H9 (cell line): ENCODE data around the gene NCKAP5. TPM values are rescaled to one million over a fixed set of nuclear protein-coding genes. Genes with fewer than 3 reads are reported as not detected.

ENCODE experiments used
- DNase-seq: peaks from one replicate; pipeline ENCODE4 v3.0.0-alpha.2; 2017
- H2AFZ ChIP-seq: one replicate; pipeline ENCODE4 v1.6.1; 2013; ENCODE audit warnings: mild to moderate bottlenecking, low read length, control low read depth, moderate library complexity
- H2AK5ac ChIP-seq: 2 replicates; pipeline ENCODE4 v1.6.1; 2013; ENCODE audit warnings: low read length, control low read depth, mixed read lengths; ENCODE audit not compliant: insufficient read length
- H2BK120ac ChIP-seq: one replicate; pipeline ENCODE4 v1.6.1; 2013; ENCODE audit warnings: low read depth, mild to moderate bottlenecking, low read length, control low read depth, inconsistent platforms; ENCODE audit not compliant: poor library complexity, severe bottlenecking
- H2BK12ac ChIP-seq: 2 replicates; pipeline ENCODE4 v1.6.1; 2013; ENCODE audit warnings: low read length, control low read depth, mixed read lengths, low read depth; ENCODE audit not compliant: insufficient read length
- H2BK15ac ChIP-seq: 2 replicates; pipeline ENCODE4 v1.6.1; 2013; ENCODE audit warnings: low read depth, low read length, control low read depth
- H2BK20ac ChIP-seq: one replicate; pipeline ENCODE4 v1.6.1; 2013; ENCODE audit warnings: low read depth, mild to moderate bottlenecking, low read length, control low read depth, inconsistent platforms; ENCODE audit not compliant: poor library complexity, severe bottlenecking
- H2BK5ac ChIP-seq: 2 replicates; pipeline ENCODE4 v1.6.1; 2013; ENCODE audit warnings: low read length, control low read depth, mixed read lengths; ENCODE audit not compliant: insufficient read length
- H3K14ac ChIP-seq: 2 replicates; pipeline ENCODE4 v1.6.1; 2013; ENCODE audit warnings: low read length, control low read depth; ENCODE audit not compliant: insufficient read depth
- H3K18ac ChIP-seq: 2 replicates; pipeline ENCODE4 v1.6.1; 2013; ENCODE audit warnings: low read depth, mild to moderate bottlenecking, mixed read lengths, low read length, control low read depth; ENCODE audit not compliant: insufficient read length
- H3K23ac ChIP-seq: 2 replicates; pipeline ENCODE4 v1.6.1; 2013; ENCODE audit warnings: low read length, control low read depth, mixed read lengths, low read depth; ENCODE audit not compliant: insufficient read length
- H3K23me2 ChIP-seq: 2 replicates; pipeline ENCODE4 v1.6.1; 2013; ENCODE audit warnings: low read depth, mild to moderate bottlenecking, mixed read lengths, low read length, control low read depth; ENCODE audit not compliant: insufficient read length, poor library complexity, severe bottlenecking
- H3K27ac ChIP-seq: 2 replicates; pipeline ENCODE4 v1.5.1; 2013; ENCODE audit warnings: low read length, control low read depth, mixed read lengths, low read depth; ENCODE audit not compliant: insufficient read length
- H3K27me3 ChIP-seq: 2 replicates; pipeline ENCODE4 v1.6.1; 2013; ENCODE audit warnings: low read length, control low read depth, inconsistent platforms; ENCODE audit not compliant: insufficient read depth
- H3K4ac ChIP-seq: 2 replicates; pipeline ENCODE4 v1.6.1; 2013; ENCODE audit warnings: low read depth, mild to moderate bottlenecking, control low read depth, inconsistent platforms, low read length, moderate library complexity
- H3K4me1 ChIP-seq: 2 replicates; pipeline ENCODE4 v1.6.1; 2013; ENCODE audit warnings: low read length, control low read depth, inconsistent platforms; ENCODE audit not compliant: insufficient read depth
- H3K4me2 ChIP-seq: 2 replicates; pipeline ENCODE4 v1.6.1; 2013; ENCODE audit warnings: low read length, control low read depth, mixed read lengths; ENCODE audit not compliant: insufficient read length, insufficient read depth
- H3K56ac ChIP-seq: 2 replicates; pipeline ENCODE4 v1.6.1; 2013; ENCODE audit warnings: low read depth, mild to moderate bottlenecking, mixed read lengths, low read length, control low read depth; ENCODE audit not compliant: insufficient read length
- H3K79me1 ChIP-seq: 2 replicates; pipeline ENCODE4 v1.6.1; 2013; ENCODE audit warnings: low read depth, mild to moderate bottlenecking, moderate library complexity, low read length, control low read depth, inconsistent platforms; ENCODE audit not compliant: insufficient read depth, poor library complexity, severe bottlenecking
- H3K79me2 ChIP-seq: 2 replicates; pipeline ENCODE4 v1.6.1; 2013; ENCODE audit warnings: low read length, control low read depth, inconsistent platforms; ENCODE audit not compliant: insufficient read depth
- H3K9ac ChIP-seq: 2 replicates; pipeline ENCODE4 v1.6.1; 2013; ENCODE audit warnings: low read length, control low read depth, mixed read lengths; ENCODE audit not compliant: insufficient read length; ENCODE audit errors: extremely low read depth
- H3K9me3 ChIP-seq: one replicate; pipeline ENCODE4 v1.6.1; 2013; ENCODE audit warnings: low read depth, low read length, inconsistent platforms; ENCODE audit not compliant: control insufficient read depth
- H3T11ph ChIP-seq: one replicate; pipeline ENCODE4 v1.6.1; 2013; ENCODE audit warnings: mild to moderate bottlenecking, low read length, control low read depth, inconsistent platforms
- H4K20me1 ChIP-seq: one replicate; pipeline ENCODE4 v1.6.1; 2013; ENCODE audit not compliant: control insufficient read depth, insufficient read length, insufficient read depth
- H4K5ac ChIP-seq: 2 replicates; pipeline ENCODE4 v1.6.1; 2013; ENCODE audit warnings: low read depth, mild to moderate bottlenecking, mixed read lengths, low read length, control low read depth; ENCODE audit not compliant: insufficient read length
- H4K8ac ChIP-seq: replicated peaks from 2 replicates; pipeline ENCODE4 v1.6.1; 2013; ENCODE audit warnings: low read length, control low read depth, mixed read lengths, low read depth; ENCODE audit not compliant: insufficient read length
- H4K91ac ChIP-seq: 2 replicates; pipeline ENCODE4 v1.6.1; 2013; ENCODE audit warnings: low read depth, mild to moderate bottlenecking, moderate library complexity, mixed read lengths, low read length, control low read depth; ENCODE audit not compliant: insufficient read length
- H3K27ac Mint-ChIP-seq, 3 experiments: 2 replicates in 2 of 3; 3 replicates in 1 of 3; pipeline ENCODE4 v1.8.0; 2020 to 2021; ENCODE audit warnings: mixed read lengths in 3 of 3, mild to moderate bottlenecking in 1 of 3, moderate library complexity in 1 of 3
- H3K27me3 Mint-ChIP-seq: 2 replicates; pipeline ENCODE4 v1.8.0; 2021; ENCODE audit warnings: low read depth, mild to moderate bottlenecking, moderate library complexity, mixed read lengths
- H3K36me3 Mint-ChIP-seq, 3 experiments: 2 replicates in 2 of 3; 3 replicates in 1 of 3; pipeline ENCODE4 v1.8.0; 2020 to 2021; ENCODE audit warnings: low read depth in 3 of 3, mixed read lengths in 3 of 3; ENCODE audit not compliant: insufficient read depth in 1 of 3
- H3K4me1 Mint-ChIP-seq, 2 experiments: 2 replicates each; pipeline ENCODE4 v1.8.0; 2020; ENCODE audit warnings: mixed read lengths in 2 of 2
- H3K4me3 Mint-ChIP-seq, 2 experiments: 2 replicates in 1 of 2; 3 replicates in 1 of 2; pipeline ENCODE4 v1.8.0; 2020 to 2021; ENCODE audit warnings: mild to moderate bottlenecking in 2 of 2, mixed read lengths in 2 of 2, moderate library complexity in 1 of 2
- H3K9me3 Mint-ChIP-seq, 2 experiments: 2 replicates in 1 of 2; 3 replicates in 1 of 2; pipeline ENCODE4 v1.8.0; 2020; ENCODE audit warnings: mild to moderate bottlenecking in 2 of 2, mixed read lengths in 2 of 2, moderate library complexity in 1 of 2
- CTCF ChIP-seq: fragments of 200-600 bp; sonication (generic); conservative IDR thresholded peaks from 3 replicates; pipeline ENCODE4 v1.8.0; 2021; ENCODE audit warnings: antibody characterized with exemption, mild to moderate bottlenecking
- WGBS: extraction: QIAGEN DNeasy Blood & Tissue Kit; methylation state at CpG from one replicate; pipeline ENCODE4 v1.1.7; 2013; ENCODE audit warnings: missing lambda C conversion rate, low lambda C conversion rate, mixed read lengths; ENCODE audit not compliant: insufficient read length; ENCODE audit errors: extremely low coverage; 5-methylcytosine and 5-hydroxymethylcytosine counted together
- total RNA-seq: library from RNA; stranded (reverse); gene quantifications from 2 replicates; pipeline ENCODE4 v1.2.1, GENCODE V29; 2021

NCKAP5 gene
- total RNA-seq, 1 experiment from 2014 or later, result 0.26 TPM

GRCh38 chr2:133365117-133365516 is 203.1 kb downstream of the NCKAP5 start:
- no peak overlapping the region for H3K4me3 Mint-ChIP-seq

More at GRCh38 chr2:133365117-133365516, 203.1 kb downstream of the NCKAP5 start:
- H4K8ac ChIP-seq, result no peak overlapping the region
- H4K91ac ChIP-seq, result no peak overlapping the region
- H4K20me1 ChIP-seq, result no peaks in the 10 kb centered on the region
- H2BK12ac ChIP-seq, result no peak overlapping the region
- no peaks in the 10 kb centered on the region for H3K27me3 ChIP-seq
- no peak overlapping the region for H3K18ac ChIP-seq
- H2BK20ac ChIP-seq, result no peak overlapping the region
- no peak overlapping the region for H3K14ac ChIP-seq
- no peak overlapping the region for H3K56ac ChIP-seq
- no peak for TF ChIP-seq CTCF
- no peak overlapping the region for H2AK5ac ChIP-seq
- H3K79me1 ChIP-seq, result no peaks in the 10 kb centered on the region
- no peaks in the 10 kb centered on the region for H3K9me3 ChIP-seq
- H3K27ac Mint-ChIP-seq, result no peak overlapping the region
- H3K4me1 Mint-ChIP-seq, result peaks cover 22 to 27% of the 10 kb centered on the region in 2 experiments
- H3K4me1 ChIP-seq, result peaks cover 3% of the 10 kb centered on the region; the same call in 1 of the 2 replicates
- H3T11ph ChIP-seq, result no peak overlapping the region
- H3K36me3 Mint-ChIP-seq, result no peaks in the 10 kb centered on the region
- H3K4me2 ChIP-seq, result no peak overlapping the region
- no peak overlapping the region for H3K4ac ChIP-seq
- no peaks in the 10 kb centered on the region for H3K23me2 ChIP-seq
- WGBS, result no CpG with 5 or more reads among the region's 1 CpG
- no peak overlapping the region for H3K27ac ChIP-seq
- no peak overlapping the region for H4K5ac ChIP-seq
- H3K9ac ChIP-seq, result no peak overlapping the region
- no peaks in the 10 kb centered on the region for H3K9me3 Mint-ChIP-seq
- H2BK120ac ChIP-seq, result no peak overlapping the region
- H2BK5ac ChIP-seq, result no peak overlapping the region
- no peak overlapping the region for H3K23ac ChIP-seq
- H3K79me2 ChIP-seq, result no peaks in the 10 kb centered on the region
- H2AFZ ChIP-seq, result no peak overlapping the region
- DNase-seq, result no peak
- H3K27me3 Mint-ChIP-seq, result peaks cover 1% of the 10 kb centered on the region; the same call in 1 of the 2 replicates
- no peak overlapping the region for H2BK15ac ChIP-seq
